IPS DF 19.7 (cell line): ENCODE data around the gene HMCN1.
"Not testable (repeated sequence)": the region's sequence is repeated elsewhere in the genome, so short reads cannot be mapped to it uniquely, and the experiment has no call there.

Experiments used
- DNase-seq: peaks from one replicate; pipeline ENCODE4 v3.0.0-alpha.2; 2013; ENCODE audit warnings: low read depth, low spot score

The HMCN1 gene

DNA sequence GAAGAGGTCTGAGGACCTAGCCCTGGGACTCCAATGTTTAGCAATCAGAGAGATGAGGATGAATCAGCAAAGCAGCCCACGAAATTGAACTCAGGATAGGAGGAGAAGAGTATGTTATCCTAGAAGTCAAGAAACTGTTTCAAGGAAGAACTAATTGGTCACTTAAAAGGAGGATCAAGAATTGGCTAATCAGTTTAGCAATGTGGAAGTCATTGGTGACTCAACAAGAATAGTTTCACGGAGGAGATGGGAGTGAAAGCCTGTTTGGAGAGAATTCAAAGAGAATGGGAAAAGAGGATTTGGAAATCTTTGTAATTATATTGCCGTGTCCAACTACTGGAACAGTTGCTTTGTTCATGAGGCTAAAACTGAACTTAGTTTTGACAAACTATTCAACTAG is 7.4 kb downstream of the HMCN1 start:
- DNase-seq: no peak

- no peak for DNase-seq
Observed at GRCh38 chr1:185742403-185742802, 8.2 kb downstream of the HMCN1 start.

DNA sequence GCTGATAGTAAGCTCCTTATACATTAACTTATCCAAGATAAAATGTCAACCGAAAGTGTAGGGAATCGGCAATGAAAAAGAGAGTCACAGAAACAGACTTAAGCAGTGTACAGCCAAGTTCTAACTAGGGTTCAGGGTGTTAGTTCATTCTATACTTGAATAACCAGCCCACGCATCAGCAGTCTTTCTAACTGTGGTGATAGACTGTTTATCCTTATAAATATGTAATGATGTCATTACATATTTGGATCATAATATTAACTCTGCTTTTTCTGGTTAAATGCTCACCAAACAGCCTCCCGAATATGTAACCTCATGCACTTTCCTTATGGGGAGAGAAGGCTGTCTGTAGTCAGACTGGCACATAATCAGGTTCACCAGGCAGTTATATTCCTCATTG is 11.0 kb downstream of the HMCN1 start:
- no peak for DNase-seq

DNA sequence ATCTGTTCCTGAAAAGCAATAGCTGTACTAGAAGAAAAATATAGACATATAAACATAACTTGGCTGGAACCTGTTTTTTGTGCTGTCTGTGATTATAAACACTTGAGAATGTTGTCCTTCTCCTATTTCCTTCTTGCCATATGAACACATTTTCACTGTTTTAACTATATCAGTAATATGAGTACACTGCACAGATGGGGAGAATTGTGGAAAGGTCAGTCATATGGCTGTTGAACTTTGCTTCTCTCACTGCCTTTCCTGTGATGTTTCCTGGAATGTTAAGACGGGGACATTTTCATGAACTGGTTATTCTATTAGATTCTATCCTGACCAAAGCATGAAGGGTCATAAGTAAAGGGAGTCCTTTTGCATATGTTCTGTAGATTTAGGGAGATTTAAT is 24.9 kb downstream of the HMCN1 start:
- no peak for DNase-seq

DNA sequence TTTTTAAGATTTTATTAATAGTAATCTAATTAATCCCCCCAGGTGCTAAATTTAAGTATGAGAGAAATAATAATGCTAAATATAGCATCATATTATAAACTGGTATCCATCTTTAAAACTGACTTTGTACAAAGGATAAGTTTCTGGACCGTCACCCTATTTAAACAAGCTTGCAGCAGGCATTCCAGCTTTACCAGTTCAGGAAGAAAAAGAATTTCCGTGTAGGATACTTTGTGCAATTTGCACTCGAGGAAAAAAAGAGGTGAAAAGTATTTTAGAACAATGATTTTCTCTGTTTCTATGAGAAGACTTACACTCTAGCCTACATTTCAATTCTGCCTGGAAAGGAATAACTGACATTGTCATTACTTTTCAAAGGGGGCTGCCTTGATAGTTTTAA is 27.6 kb downstream of the HMCN1 start:
- no peak for DNase-seq

- no peak for DNase-seq
Observed at GRCh38 chr1:185767508-185768120, 33.4 kb downstream of the HMCN1 start.

DNA sequence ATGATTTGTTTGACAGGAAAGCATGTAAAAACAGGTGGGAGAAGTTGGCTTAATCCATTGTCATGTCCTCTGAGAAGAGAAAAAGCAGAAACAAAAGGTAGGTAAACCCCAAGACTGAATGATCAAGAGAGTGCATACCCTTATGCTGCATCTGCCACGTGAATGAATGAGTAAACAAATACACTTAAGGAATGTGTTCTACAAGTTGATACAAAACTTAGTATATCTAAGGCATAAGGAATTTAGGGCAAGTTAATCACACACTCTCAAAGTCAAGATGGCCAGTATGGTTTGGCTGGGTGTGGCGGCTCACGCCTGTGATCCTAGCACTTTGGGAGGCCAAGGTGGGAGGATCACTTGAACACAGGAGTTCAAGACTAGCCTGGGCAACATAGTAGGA is 34.2 kb downstream of the HMCN1 start:
- no peak for DNase-seq

GRCh38 chr1:185769136-185769535 is 34.9 kb downstream of the HMCN1 start:
- DNase-seq: no peak

- DNase-seq: no peak
Observed at GRCh38 chr1:185774394-185774793, 40.2 kb downstream of the HMCN1 start.

DNA sequence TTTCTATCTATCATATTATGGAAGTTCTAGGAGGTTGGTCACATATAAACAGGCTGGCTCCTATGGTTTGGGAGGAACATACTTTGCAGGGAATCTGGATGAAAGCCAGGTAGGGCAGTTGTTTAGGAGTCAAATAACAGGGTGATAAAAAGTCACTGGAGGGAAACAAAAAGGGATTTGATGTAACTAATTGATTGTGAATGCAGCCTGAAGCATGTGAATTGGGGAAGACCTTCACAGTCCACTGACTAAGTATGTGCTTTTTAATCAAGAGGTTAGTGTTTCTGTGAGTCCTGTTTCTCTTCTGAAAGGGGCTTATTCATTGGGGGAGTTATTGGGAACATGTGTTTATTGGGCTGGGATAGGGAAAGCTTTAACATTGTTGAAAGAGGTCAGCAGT is 41.3 kb downstream of the HMCN1 start:
- DNase-seq: no peak

- DNase-seq: no peak
Observed at GRCh38 chr1:185776522-185776921, 42.3 kb downstream of the HMCN1 start.

DNA sequence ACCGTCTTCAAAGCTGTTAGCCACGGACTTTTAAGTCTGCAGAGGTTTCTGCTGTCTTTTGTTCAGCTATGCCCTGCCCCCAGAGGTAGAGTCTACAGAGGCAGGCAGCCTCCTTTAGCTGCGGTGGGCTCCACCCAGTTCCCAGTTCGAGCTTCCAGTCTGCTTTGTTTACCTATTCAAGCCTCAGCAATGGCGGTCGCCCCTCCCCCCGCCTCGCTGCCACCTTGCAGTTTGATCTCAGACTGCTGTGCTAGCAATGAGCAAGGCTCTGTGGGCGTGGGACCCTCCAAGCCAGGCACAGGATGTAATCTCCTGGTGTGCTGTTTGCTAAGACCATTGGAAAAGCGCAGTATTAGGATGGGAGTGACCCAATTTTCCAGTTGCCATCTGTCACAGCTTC is 49.7 kb downstream of the HMCN1 start:
- not testable (repeated sequence) for DNase-seq

GRCh38 chr1:185785586-185785985 is 51.4 kb downstream of the HMCN1 start:
- no peak for DNase-seq

DNA sequence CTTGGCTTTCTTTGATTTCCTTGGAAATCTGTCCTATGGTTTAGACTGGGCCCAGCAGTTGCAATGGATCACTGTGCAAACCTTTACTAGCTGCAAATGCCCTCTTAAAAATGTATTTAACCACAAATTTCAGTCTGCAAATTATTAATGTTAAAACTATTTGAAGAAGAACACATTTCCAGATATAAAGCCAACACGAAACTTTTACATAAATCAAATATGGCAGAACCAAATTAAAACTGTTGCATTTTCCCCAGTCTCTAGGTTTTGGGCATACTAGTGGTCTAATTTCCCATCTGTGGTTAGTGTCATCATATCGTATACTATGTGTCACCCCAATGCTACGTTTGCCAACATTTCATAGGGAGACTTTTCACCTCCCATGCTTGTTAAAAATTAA is 52.3 kb downstream of the HMCN1 start:
- no peak for DNase-seq

DNA sequence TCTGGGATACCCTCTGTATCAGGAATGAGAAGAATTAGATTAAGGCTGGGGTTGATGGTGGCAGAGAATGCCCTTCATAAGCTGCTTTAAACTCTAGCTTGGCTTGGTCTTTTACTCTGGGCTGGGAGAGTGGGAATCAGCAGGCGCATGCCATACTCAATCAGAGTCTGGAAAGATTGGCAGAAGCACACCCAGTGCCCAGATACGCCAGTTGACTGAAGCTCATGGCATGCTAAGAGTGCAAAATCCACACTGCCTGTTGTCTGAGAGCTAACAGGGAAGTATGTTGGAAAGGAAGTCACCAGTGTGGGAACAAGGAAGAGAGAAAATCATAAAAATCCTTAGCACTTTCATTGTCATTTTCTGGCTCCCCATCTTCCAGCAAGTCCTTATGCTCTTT is 53.0 kb downstream of the HMCN1 start:
- no peak for DNase-seq

DNA sequence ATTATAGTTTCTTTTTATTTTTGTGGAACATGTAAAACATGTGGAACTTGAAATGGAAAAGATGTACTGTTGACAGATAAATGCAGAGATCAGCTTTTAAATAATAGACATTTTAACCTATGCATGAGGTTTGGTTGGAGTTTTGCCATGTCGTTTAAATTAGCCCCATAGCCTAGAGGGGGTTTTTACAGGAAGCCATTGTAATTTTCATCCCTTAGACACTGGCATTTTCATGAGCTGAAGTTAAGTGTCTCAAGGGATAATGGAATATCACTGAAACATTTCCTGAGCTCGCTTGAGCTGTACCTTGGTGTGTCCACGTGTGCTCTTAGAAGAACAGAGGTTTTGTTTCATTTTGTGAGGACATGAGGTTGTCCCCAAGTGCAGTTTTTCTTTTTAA is 54.2 kb downstream of the HMCN1 start:
- no peak for DNase-seq

- DNase-seq: no peak
Observed at GRCh38 chr1:185789501-185790193, 55.5 kb downstream of the HMCN1 start.

GRCh38 chr1:185790194-185790735 is 56.1 kb downstream of the HMCN1 start:
- no peak for DNase-seq

- no peak for DNase-seq
Observed at GRCh38 chr1:185792040-185792439, 57.8 kb downstream of the HMCN1 start.

DNA sequence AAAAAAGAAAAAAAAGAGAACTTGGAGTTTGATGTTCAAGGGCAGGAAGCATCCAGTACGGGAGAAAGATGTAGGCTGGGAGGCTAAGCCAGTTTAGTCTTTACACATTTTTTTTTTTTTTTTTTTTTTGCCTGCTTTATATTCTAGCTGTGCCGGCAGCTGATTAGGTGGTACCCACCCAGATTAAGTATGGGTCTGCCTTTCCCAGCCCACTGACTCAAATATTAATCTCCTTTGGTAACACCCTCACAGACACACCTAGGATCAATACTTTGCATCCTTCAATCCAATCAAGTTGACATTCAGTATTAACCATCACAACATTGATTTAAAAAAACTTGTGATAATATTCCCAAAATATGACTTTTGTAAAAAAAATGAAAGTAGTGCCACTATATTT is 60.3 kb downstream of the HMCN1 start:
- not testable (repeated sequence) for DNase-seq

DNA sequence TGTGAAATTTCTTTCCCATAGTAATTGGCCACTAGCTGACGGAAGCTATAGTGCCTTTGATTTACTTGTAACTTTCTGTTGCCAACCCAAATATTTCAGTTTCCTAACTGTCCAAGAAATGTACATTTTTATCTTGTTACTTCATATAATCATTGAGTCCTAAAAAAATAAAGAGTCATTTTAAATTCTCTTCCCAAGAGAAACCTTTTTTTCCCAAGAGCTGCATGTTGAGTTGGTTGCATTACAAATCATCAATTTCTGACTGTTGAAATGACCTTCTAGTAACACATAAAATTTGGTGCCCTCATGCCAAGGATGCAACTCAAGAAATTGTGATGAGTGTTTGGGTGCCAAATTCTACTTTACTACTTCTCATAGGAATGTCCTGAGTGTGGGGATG is 61.0 kb downstream of the HMCN1 start:
- DNase-seq: no peak

DNA sequence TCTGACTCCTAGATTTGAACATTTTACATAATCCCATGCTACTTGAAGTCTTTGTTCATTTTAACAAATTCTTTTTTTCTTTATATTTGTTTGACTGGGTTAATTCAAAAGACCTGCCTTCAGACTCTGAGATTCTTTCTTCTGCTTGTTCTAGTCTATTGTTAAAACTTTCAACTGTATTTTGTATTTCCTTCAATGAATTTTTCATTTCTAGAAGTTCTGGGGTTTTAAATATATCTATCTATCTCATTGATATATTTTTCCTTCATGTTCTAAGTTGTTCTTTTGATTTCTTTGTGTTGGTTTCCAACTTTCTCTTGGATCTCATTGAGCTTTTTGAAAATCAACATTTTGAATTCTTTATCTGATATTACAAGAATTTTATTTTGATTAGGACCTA is 64.3 kb downstream of the HMCN1 start:
- DNase-seq: no peak

DNA sequence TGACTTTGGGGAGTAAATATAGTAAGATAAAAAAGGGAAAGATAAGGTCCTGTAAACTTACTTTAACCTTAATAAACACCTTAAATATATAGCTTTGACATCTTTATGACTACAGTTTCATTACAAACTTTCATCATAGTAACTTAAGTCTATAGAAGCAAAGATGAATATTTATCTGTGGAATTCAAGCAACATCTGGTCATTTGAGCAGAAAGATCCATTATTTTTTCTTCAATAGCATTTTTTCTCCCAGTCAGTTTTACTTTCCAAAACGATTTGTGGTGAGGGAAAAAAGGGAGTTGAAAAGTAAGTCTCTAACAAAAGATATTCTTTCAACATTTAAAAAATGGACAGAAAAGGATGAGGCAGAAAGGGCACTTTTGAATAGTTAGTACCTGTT is 69.0 kb downstream of the HMCN1 start:
- no peak for DNase-seq
